ENCODE results near the gene MKI67.

GRCh38 chr10:128149267-128150014, 23.2 kb upstream of the MKI67 start:
- no peak for TF ChIP-seq IRF2 (CRISPR knock-in tag; IDR thresholded peaks at IDR 0.05)
- TF ChIP-seq ZNF768 (CRISPR knock-in tag; IDR thresholded peaks at IDR 0.05) = no peak
